HepG2 (cell line): ENCODE data around the gene TTLL11. TPM values are rescaled to one million over a fixed set of nuclear protein-coding genes. Genes with fewer than 3 reads are reported as not detected.
A peak's percentile ranks its signal among the peaks of the same experiment; 100 is the strongest.

Experiments used
- ARNT2 ChIP-seq: sonication (generic); formaldehyde crosslinking; IDR thresholded peaks from 2 replicates; pipeline ENCODE4 v1.8.0; 2022; ENCODE audit warnings: mild to moderate bottlenecking, low read depth, missing genetic modification reagents, moderate library complexity
- CEBPB ChIP-seq: IDR thresholded peaks from 2 replicates; pipeline ENCODE4 v1.6.1; 2011; ENCODE audit warnings: low read depth, low read length, improper control_type of control experiment, borderline replicate concordance
- DMTF1 ChIP-seq: sonication (generic); formaldehyde crosslinking; IDR thresholded peaks from 2 replicates; pipeline ENCODE4 v1.4.0; 2020; ENCODE audit warnings: mild to moderate bottlenecking, missing genetic modification reagents
- ELF3 ChIP-seq: IDR thresholded peaks from 2 replicates; pipeline ENCODE4 v1.6.1; 2016; ENCODE audit warnings: missing genetic modification reagents, missing compliant biosample characterization
- HNF1B ChIP-seq: sonication (generic); formaldehyde crosslinking; IDR thresholded peaks from 2 replicates; pipeline ENCODE4 v1.5.1; 2020; ENCODE audit warnings: mild to moderate bottlenecking, moderate library complexity, missing genetic modification reagents
- MEIS2 ChIP-seq: sonication (generic); formaldehyde crosslinking; IDR thresholded peaks from 2 replicates; pipeline ENCODE4 v1.9.0; 2021; ENCODE audit warnings: mild to moderate bottlenecking, missing genetic modification reagents
- MXI1 ChIP-seq: IDR thresholded peaks from 3 replicates; pipeline ENCODE4 v1.6.1; 2012; ENCODE audit warnings: low read depth, low read length, inconsistent platforms, borderline replicate concordance
- NCOA2 ChIP-seq: sonication (generic); formaldehyde crosslinking; IDR thresholded peaks from 2 replicates; pipeline ENCODE4 v1.8.0; 2022; ENCODE audit warnings: inconsistent platforms
- NFIC ChIP-seq: IDR thresholded peaks from 2 replicates; pipeline ENCODE4 v1.6.1; 2012; ENCODE audit warnings: mild to moderate bottlenecking, low read length, inconsistent platforms
- SNAI1 ChIP-seq: sonication (generic); formaldehyde crosslinking; IDR thresholded peaks from 2 replicates; pipeline ENCODE4 v1.5.0; 2020; ENCODE audit warnings: mild to moderate bottlenecking, missing genetic modification reagents, borderline replicate concordance
- TCF7L2 ChIP-seq: IDR thresholded peaks from 2 replicates; pipeline ENCODE4 v1.6.1; 2011; ENCODE audit warnings: mild to moderate bottlenecking, low read depth, low read length, moderate library complexity
- TFE3 ChIP-seq: IDR thresholded peaks from 2 replicates; pipeline ENCODE4 v1.6.1; 2016
- ZSCAN21 ChIP-seq: sonication (generic); formaldehyde crosslinking; IDR thresholded peaks from 2 replicates; pipeline ENCODE4 v1.8.0; 2022; ENCODE audit warnings: mild to moderate bottlenecking, missing genetic modification reagents, moderate library complexity, borderline replicate concordance
- ZSCAN29 ChIP-seq: sonication (generic); formaldehyde crosslinking; conservative IDR thresholded peaks from 2 replicates; pipeline ENCODE4 v1.4.0; 2020; ENCODE audit warnings: mild to moderate bottlenecking, missing genetic modification reagents
- ZZZ3 ChIP-seq: sonication (generic); formaldehyde crosslinking; IDR thresholded peaks from 2 replicates; pipeline ENCODE4 v1.4.0; 2020; ENCODE audit warnings: missing genetic modification reagents, mild to moderate bottlenecking, borderline replicate concordance
- polyA plus RNA-seq, 8 experiments: library from polyadenylated mRNA; depleted of rRNA in 3 of 8; stranded (reverse) in 7 of 8; unstranded in 1 of 8; fragments of >200 nt; fragmentation: Illumina TruSeq in 4 of 8; extraction: Trizol in 4 of 8; gene quantifications; 2 replicates each; pipeline versions ENCODE4 v1.2.1 to v1.2.3, GENCODE V29; 2011 to 2016; ENCODE audit warnings: low read depth in 4 of 8, missing spikeins in 1 of 8, mixed read lengths in 1 of 8; ENCODE audit not compliant: insufficient read depth in 1 of 8
- total RNA-seq, 5 experiments: library from RNA; depleted of rRNA; stranded (reverse); fragments of >200 nt; fragmentation: Illumina TruSeq; extraction: Trizol; gene quantifications; 2 replicates each; pipeline ENCODE4 v1.2.3, GENCODE V29; 2016; ENCODE audit warnings: low read depth in 1 of 5
- TF ChIP-seq, protein P1 (sequence below): sonication (generic); formaldehyde crosslinking; IDR thresholded peaks from 2 replicates; pipeline ENCODE4 v1.4.0; 2020; ENCODE audit warnings: missing genetic modification reagents
- TF ChIP-seq, protein P2 (sequence below): sonication (generic); formaldehyde crosslinking; IDR thresholded peaks from 2 replicates; pipeline ENCODE4 v1.4.0; 2020; ENCODE audit warnings: mild to moderate bottlenecking, missing genetic modification reagents

The TTLL11 gene
- total and polyA plus RNA-seq, 2 of the 13 experiments (the other 11 are each of a cell fraction or from before 2014, with no cell fraction given): 4.5 to 5.2 TPM

- peak; percentile 53; the same call in 1 of the 3 replicates for TF ChIP-seq MXI1
- no peak for TF ChIP-seq TCF7L2
- TF ChIP-seq ARNT2: no peak
- TF ChIP-seq, protein P1, sequence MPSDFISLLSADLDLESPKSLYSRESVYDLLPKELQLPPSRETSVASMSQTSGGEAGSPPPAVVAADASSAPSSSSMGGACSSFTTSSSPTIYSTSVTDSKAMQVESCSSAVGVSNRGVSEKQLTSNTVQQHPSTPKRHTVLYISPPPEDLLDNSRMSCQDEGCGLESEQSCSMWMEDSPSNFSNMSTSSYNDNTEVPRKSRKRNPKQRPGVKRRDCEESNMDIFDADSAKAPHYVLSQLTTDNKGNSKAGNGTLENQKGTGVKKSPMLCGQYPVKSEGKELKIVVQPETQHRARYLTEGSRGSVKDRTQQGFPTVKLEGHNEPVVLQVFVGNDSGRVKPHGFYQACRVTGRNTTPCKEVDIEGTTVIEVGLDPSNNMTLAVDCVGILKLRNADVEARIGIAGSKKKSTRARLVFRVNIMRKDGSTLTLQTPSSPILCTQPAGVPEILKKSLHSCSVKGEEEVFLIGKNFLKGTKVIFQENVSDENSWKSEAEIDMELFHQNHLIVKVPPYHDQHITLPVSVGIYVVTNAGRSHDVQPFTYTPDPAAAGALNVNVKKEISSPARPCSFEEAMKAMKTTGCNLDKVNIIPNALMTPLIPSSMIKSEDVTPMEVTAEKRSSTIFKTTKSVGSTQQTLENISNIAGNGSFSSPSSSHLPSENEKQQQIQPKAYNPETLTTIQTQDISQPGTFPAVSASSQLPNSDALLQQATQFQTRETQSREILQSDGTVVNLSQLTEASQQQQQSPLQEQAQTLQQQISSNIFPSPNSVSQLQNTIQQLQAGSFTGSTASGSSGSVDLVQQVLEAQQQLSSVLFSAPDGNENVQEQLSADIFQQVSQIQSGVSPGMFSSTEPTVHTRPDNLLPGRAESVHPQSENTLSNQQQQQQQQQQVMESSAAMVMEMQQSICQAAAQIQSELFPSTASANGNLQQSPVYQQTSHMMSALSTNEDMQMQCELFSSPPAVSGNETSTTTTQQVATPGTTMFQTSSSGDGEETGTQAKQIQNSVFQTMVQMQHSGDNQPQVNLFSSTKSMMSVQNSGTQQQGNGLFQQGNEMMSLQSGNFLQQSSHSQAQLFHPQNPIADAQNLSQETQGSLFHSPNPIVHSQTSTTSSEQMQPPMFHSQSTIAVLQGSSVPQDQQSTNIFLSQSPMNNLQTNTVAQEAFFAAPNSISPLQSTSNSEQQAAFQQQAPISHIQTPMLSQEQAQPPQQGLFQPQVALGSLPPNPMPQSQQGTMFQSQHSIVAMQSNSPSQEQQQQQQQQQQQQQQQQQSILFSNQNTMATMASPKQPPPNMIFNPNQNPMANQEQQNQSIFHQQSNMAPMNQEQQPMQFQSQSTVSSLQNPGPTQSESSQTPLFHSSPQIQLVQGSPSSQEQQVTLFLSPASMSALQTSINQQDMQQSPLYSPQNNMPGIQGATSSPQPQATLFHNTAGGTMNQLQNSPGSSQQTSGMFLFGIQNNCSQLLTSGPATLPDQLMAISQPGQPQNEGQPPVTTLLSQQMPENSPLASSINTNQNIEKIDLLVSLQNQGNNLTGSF: no peak
- no peak for TF ChIP-seq ZSCAN29
- no peak for TF ChIP-seq CEBPB
- TF ChIP-seq NCOA2 (CRISPR knock-in tag): peak; percentile 86
- TF ChIP-seq, protein P2, sequence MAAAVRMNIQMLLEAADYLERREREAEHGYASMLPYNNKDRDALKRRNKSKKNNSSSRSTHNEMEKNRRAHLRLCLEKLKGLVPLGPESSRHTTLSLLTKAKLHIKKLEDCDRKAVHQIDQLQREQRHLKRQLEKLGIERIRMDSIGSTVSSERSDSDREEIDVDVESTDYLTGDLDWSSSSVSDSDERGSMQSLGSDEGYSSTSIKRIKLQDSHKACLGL (CRISPR knock-in tag): no peak
- no peak for TF ChIP-seq DMTF1 (CRISPR knock-in tag)
- no peak for TF ChIP-seq MEIS2 (CRISPR knock-in tag)
- peak; percentile 99 for TF ChIP-seq HNF1B (CRISPR knock-in tag)
- no peak for TF ChIP-seq SNAI1 (CRISPR knock-in tag)
- no peak for TF ChIP-seq ZSCAN21
- peak; percentile 71; the same call in 1 of the 2 replicates for TF ChIP-seq TFE3 (CRISPR knock-in tag)
- TF ChIP-seq ELF3 (CRISPR knock-in tag): peak; percentile 39; the same call in 1 of the 2 replicates
- no peak for TF ChIP-seq ZZZ3 (CRISPR knock-in tag)
- TF ChIP-seq NFIC: 0 out of 2 replicates have a peak, but pooled peaks have one; percentile 18
Measured at GRCh38 chr9:121975801-121976277, 117.3 kb downstream of the TTLL11 start (continued).
